ENCODE measurements around the gene TTC1.

The TTC1 gene

DNA sequence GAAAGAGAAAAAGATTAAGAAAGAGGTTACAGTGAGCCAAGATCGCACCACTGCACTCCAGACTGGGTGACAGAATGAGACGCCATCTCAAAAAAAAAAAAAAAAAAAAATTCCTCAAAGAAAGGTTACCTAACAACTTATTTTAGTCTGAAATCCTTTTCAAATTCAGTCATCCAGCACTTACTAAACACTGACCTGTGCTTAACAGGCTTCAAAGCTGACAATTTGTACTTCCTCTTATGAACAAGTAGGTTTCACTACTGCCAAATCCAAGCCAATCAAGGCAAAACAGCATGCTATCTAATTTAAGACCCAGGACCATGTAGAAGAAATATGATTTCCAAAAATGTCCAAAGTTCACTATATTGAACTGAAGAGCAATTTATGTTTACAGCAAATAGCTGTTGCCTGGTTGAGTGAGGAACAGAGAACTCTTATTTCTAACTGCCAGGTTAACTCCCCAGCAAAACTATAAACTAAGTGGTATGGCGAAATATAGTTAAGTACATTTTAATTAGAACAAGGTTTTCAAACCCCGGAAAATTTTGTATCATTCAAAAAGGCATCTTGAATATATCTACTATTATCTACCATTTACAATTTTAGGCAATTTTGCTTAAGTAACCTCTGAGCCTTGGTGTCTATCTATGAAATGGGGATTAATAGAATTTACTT, 96.9 kb downstream of the TTC1 start:
- H3K4me3 ChIP-seq (ENCODE audit: low read length), result no peak overlapping the region
- no peak for TF ChIP-seq ZNF274 (IDR thresholded peaks at IDR 0.05; ENCODE audit: low read depth, low read length)

DNA sequence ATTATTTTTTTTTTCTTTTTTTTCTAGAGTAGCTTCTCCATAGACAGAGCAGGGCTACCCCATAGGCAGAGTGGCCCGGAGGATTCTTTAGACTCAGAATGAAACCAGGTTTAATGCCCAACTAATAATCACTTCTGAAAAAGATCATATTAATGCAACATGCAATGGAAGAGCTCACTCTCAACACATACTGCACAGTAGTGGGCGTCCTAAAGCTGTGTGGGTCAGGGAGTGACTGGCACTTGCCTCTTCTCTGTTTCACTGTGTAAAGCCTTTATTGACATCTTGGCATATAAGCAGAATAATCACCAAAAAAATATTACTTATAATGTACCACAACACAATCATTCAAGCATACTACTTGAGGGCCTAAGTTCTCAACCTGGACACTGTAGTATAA, 99.2 kb downstream of the TTC1 start:
- no peak overlapping the region for H3K4me3 ChIP-seq (ENCODE audit: low read length)
- TF ChIP-seq ZNF274 (IDR thresholded peaks at IDR 0.05; ENCODE audit: low read depth, low read length), result no peak
